ENCODE results near the gene CRIP3. TPM values are rescaled to one million over a fixed set of nuclear protein-coding genes. Genes with fewer than 3 reads are reported as not detected.

CRIP3 gene
- total and polyA plus RNA-seq, 2 of the 8 experiments (the other 6 are each of a cell fraction or from before 2014, with no cell fraction given), result 34.0 to 46.3 TPM

- DNase-seq (ENCODE audit: low read depth in 1 of 2, low spot score in 2 of 2), result no peak
- WGBS, 2 experiments (ENCODE audit: extremely low coverage in 1 of 2, insufficient coverage in 1 of 2, insufficient read length in 1 of 2, insufficient replicate concordance in 2 of 2, low coverage in 1 of 2, low lambda C conversion rate in 2 of 2, missing lambda C conversion rate in 1 of 2), result 93% methylated on average over 23 of the region's 30 CpGs; no CpG with 5 or more reads in 1 of the 2 experiments
- no peaks in the 10 kb centered on the region; a peak in 1 of 7 replicates for H3K4me1 ChIP-seq (replicated peaks in 1 of 4; ENCODE audit: control insufficient read depth in 3 of 4, insufficient read depth in 4 of 4, low read length in 3 of 4)
Measured at GRCh38 chr6:43258807-43259686, 49.6 kb downstream of the CRIP3 start.

More at GRCh38 chr6:43258807-43259686, 49.6 kb downstream of the CRIP3 start:
- Histone ChIP-seq H3K4me2 (ENCODE audit: insufficient read depth in 1 of 2, low read depth in 2 of 2, low read length in 2 of 2) (no peak overlapping the region), H4K91ac (replicated peaks; ENCODE audit: insufficient read length, low read length) (no peak overlapping the region), H4K5ac (ENCODE audit: insufficient read length, low read depth, low read length) (no peak overlapping the region), H2BK5ac (ENCODE audit: low read depth, low read length) (no peak overlapping the region), H2BK20ac (ENCODE audit: low read length) (no peak overlapping the region), H3K9ac (replicated peaks in 1 of 4; ENCODE audit: extremely low read depth in 1 of 4, low read depth in 3 of 4, low read length in 3 of 4) (no peak overlapping the region), H3K14ac (ENCODE audit: insufficient read length) (no peak overlapping the region), H2BK12ac (ENCODE audit: low read depth, low read length) (no peak overlapping the region), H3K9me3 (ENCODE audit: insufficient read depth in 2 of 2, low read depth in 1 of 2, low read length in 1 of 2) (no peaks in the 10 kb centered on the region), H3K23me2 (ENCODE audit: low read depth, low read length) (no peaks in the 10 kb centered on the region), H2AK5ac (ENCODE audit: low read depth, low read length) (no peak overlapping the region), H3K27ac (ENCODE audit: low read depth, low read length) (no peak overlapping the region), H2AFZ (ENCODE audit: low read length) (no peak overlapping the region), H2BK15ac (ENCODE audit: low read length) (no peak overlapping the region), H3K56ac (replicated peaks; ENCODE audit: insufficient read length, low read depth, low read length) (no peak overlapping the region), H4K20me1 (replicated peaks in 1 of 2; ENCODE audit: control insufficient read depth in 1 of 2, insufficient read depth in 2 of 2, low read length in 2 of 2) (peaks cover 0 to 2% of the 10 kb centered on the region in 2 experiments), H3K23ac (ENCODE audit: insufficient read length) (no peak overlapping the region), H3K79me1 (ENCODE audit: low read depth, low read length) (no peaks in the 10 kb centered on the region), H3K4ac (replicated peaks; ENCODE audit: insufficient read length, low read depth, low read length) (no peak overlapping the region), H3K27me3 (replicated peaks in 1 of 4; ENCODE audit: control insufficient read depth in 3 of 4, extremely low read depth in 1 of 4, insufficient read depth in 3 of 4, low read length in 3 of 4) (no peaks in the 10 kb centered on the region), H2BK120ac (replicated peaks; ENCODE audit: low read depth, low read length) (no peak overlapping the region), H4K8ac (ENCODE audit: extremely low read depth, insufficient read depth, low read length) (no peak overlapping the region; the same call in 1 of the 2 replicates), H3K4me3 (ENCODE audit: extremely low read depth in 1 of 4, insufficient read depth in 2 of 4, low read depth in 3 of 4, low read length in 4 of 4) (no peak overlapping the region), H3K79me2 (ENCODE audit: control insufficient read depth in 1 of 2, insufficient read depth in 2 of 2, low read length in 2 of 2) (no peaks in the 10 kb centered on the region), H3K36me3 (ENCODE audit: control insufficient read depth in 2 of 4, insufficient read depth in 4 of 4, low read length in 3 of 4) (no peaks in the 10 kb centered on the region), H3K18ac (ENCODE audit: extremely low read depth, low read length) (no peak overlapping the region; the same call in 1 of the 2 replicates)
- CTCF ChIA-PET (ENCODE audit: partially characterized antibody), result interaction anchor here (0.6 to 1.9 kb wide), 6 partner anchors 9 to 75 kb away, joined by 3 to 5 read pairs (median 4); partner anchors contain the start of gene DNPH1
- no peak for FAIRE-seq
- POLR2A ChIA-PET (ENCODE audit: partially characterized antibody), result interaction anchor here (1.0 to 1.4 kb wide), 3 partner anchors 11 to 79 kb away, joined by 3 to 6 read pairs (median 5); no protein-coding TSS in a partner anchor
- TF ChIP-seq ATF3 (IDR thresholded peaks at IDR 0.05; ENCODE audit: insufficient read depth, low read depth, low read length) (no peak), POLR2A (IDR thresholded peaks at IDR 0.05; ENCODE audit: control extremely low read depth in 1 of 2, low read depth in 2 of 2, low read length in 2 of 2) (no peak), FOSL1 (IDR thresholded peaks at IDR 0.05; ENCODE audit: insufficient read depth, low read depth, low read length) (no peak), RXRA (IDR thresholded peaks at IDR 0.05; ENCODE audit: insufficient read depth, low read depth, low read length) (no peak), PHF8 (conservative IDR thresholded peaks at IDR 0.05; ENCODE audit: low read depth, low read length) (no peak)
